Measurements from ENCODE around the gene CHIA. TPM values are rescaled to one million over a fixed set of nuclear protein-coding genes. Genes with fewer than 3 reads are reported as not detected.

The CHIA gene
- not detected in 2 replicates for total RNA-seq (2022)
- Bru-seq, nascent RNA, result not detected
- not detected for BruChase-seq, experiment 1, labeled RNA remaining after a 2-hour chase
- percentile 3 among the genes with signal in this experiment for BruChase-seq, experiment 2, labeled RNA remaining after a 6-hour chase
- long read RNA-seq, result 0 reads

DNA sequence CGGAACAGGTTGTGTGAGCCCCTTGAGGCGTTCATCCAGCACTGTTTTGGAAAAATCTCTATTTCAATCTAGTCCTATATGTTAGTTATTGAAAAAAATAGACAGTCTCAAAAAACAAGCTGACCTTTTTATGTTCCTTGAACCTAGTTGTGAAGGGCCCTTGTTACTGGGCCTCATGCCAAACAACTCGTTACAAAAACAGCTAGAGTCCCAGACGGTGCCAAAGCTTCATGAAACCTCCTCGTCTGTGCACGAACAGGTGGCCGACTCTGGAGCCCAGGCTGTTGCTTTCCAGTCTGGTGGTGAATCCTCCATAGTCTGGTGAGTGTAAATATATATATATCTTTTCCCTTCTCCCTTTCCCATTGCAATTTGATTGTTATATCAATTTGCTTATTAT lies at the start of gene CHIA:
TSS of gene CHIA (plus strand) at position 222 of the 400 bp plus-strand sequence. CDS start 19,617 bp downstream, outside the sequence.
- Mint-ChIP-seq H3K4me3 (ENCODE audit: unreplicated experiment) (no peak within 1 kb of the TSS), H3K27me3 (ENCODE audit: insufficient read depth, unreplicated experiment) (no peaks in the 10 kb centered on the region), H3K4me1 (ENCODE audit: low read depth, unreplicated experiment) (no peaks in the 10 kb centered on the region), H3K9me3 (ENCODE audit: unreplicated experiment) (no peaks in the 10 kb centered on the region), H3K27ac (ENCODE audit: unreplicated experiment) (no peak within 1 kb of the TSS), H3K36me3 (ENCODE audit: insufficient read depth, unreplicated experiment) (no peaks in the 10 kb centered on the region)
- POLR2A ChIA-PET, result no interaction called here
- no peak for DNase-seq
- no peaks in the 10 kb centered on the region for H3K36me3 ChIP-seq (ENCODE audit: control insufficient read depth, insufficient read depth, low read length)
- H3K27me3 ChIP-seq (replicated peaks; ENCODE audit: control insufficient read depth, insufficient read depth, low read length), result no peaks in the 10 kb centered on the region
- peaks cover 15% of the 10 kb centered on the region for H3K4me1 ChIP-seq
- CTCF ChIA-PET, result no interaction called here
- TF ChIP-seq, protein P1, sequence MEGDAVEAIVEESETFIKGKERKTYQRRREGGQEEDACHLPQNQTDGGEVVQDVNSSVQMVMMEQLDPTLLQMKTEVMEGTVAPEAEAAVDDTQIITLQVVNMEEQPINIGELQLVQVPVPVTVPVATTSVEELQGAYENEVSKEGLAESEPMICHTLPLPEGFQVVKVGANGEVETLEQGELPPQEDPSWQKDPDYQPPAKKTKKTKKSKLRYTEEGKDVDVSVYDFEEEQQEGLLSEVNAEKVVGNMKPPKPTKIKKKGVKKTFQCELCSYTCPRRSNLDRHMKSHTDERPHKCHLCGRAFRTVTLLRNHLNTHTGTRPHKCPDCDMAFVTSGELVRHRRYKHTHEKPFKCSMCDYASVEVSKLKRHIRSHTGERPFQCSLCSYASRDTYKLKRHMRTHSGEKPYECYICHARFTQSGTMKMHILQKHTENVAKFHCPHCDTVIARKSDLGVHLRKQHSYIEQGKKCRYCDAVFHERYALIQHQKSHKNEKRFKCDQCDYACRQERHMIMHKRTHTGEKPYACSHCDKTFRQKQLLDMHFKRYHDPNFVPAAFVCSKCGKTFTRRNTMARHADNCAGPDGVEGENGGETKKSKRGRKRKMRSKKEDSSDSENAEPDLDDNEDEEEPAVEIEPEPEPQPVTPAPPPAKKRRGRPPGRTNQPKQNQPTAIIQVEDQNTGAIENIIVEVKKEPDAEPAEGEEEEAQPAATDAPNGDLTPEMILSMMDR (IDR thresholded peaks at IDR 0.05; ENCODE audit: insufficient read depth in 1 of 2, low read depth in 1 of 2, low read length in 1 of 2, severe bottlenecking in 1 of 2, unreplicated experiment in 1 of 2), result no peak
- BruUV-seq (replicated peaks), result no TSS peak
- H3K9me3 ChIP-seq, result no peaks in the 10 kb centered on the region
- intact Hi-C loops (cut with micrococcal nuclease; ENCODE audit: unreplicated experiment), result no loop called here
- H3K4me3 ChIP-seq (ENCODE audit: low read depth, low read length), result no peak within 1 kb of the TSS

DNA sequence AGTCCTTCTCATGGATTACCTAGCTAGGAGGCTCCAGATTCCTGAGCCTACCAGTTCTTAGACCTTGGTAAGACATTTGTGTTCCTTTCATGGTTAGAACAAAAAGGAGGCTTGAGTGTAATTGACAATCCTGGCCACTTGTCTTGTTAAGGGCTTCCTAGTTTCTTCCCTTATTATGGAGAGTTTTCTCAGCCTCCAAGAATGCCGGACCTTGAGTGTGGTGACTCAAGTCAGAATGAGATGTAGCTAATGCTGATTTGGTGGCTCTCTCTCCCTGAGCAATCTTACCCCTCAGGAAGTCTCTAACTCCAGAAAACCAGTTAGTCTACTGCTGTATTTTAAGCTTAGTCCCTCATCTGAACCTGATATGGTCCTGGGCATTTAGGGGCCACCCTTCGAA lies 48.9 kb upstream of the CHIA start:
- H3K9me3 Mint-ChIP-seq (ENCODE audit: unreplicated experiment), result no peaks in the 10 kb centered on the region
- no TSS peak for BruUV-seq (replicated peaks)
- H3K4me3 Mint-ChIP-seq (ENCODE audit: unreplicated experiment), result no peak overlapping the region
- intact Hi-C loops (cut with micrococcal nuclease; ENCODE audit: unreplicated experiment), result no loop called here
- H3K36me3 ChIP-seq (ENCODE audit: control insufficient read depth, insufficient read depth, low read length), result no peaks in the 10 kb centered on the region
- peaks cover 3% of the 10 kb centered on the region for H3K4me1 Mint-ChIP-seq (ENCODE audit: low read depth, unreplicated experiment)
- H3K27me3 ChIP-seq (replicated peaks; ENCODE audit: control insufficient read depth, insufficient read depth, low read length), result no peaks in the 10 kb centered on the region
- POLR2A ChIA-PET, result no interaction called here
- H3K27me3 Mint-ChIP-seq (ENCODE audit: insufficient read depth, unreplicated experiment), result no peaks in the 10 kb centered on the region
- DNase-seq, result no peak
- TF ChIP-seq, protein P1 (IDR thresholded peaks at IDR 0.05; ENCODE audit: insufficient read depth in 1 of 2, low read depth in 1 of 2, low read length in 1 of 2, severe bottlenecking in 1 of 2, unreplicated experiment in 1 of 2), result no peak
- H3K27ac Mint-ChIP-seq (ENCODE audit: unreplicated experiment), result no peak overlapping the region
- peaks cover 17% of the 10 kb centered on the region for H3K4me1 ChIP-seq
- H3K4me3 ChIP-seq (ENCODE audit: low read depth, low read length), result no peak overlapping the region
- H3K36me3 Mint-ChIP-seq (ENCODE audit: insufficient read depth, unreplicated experiment), result no peaks in the 10 kb centered on the region
- CTCF ChIA-PET, result no interaction called here
- no peaks in the 10 kb centered on the region for H3K9me3 ChIP-seq

DNA sequence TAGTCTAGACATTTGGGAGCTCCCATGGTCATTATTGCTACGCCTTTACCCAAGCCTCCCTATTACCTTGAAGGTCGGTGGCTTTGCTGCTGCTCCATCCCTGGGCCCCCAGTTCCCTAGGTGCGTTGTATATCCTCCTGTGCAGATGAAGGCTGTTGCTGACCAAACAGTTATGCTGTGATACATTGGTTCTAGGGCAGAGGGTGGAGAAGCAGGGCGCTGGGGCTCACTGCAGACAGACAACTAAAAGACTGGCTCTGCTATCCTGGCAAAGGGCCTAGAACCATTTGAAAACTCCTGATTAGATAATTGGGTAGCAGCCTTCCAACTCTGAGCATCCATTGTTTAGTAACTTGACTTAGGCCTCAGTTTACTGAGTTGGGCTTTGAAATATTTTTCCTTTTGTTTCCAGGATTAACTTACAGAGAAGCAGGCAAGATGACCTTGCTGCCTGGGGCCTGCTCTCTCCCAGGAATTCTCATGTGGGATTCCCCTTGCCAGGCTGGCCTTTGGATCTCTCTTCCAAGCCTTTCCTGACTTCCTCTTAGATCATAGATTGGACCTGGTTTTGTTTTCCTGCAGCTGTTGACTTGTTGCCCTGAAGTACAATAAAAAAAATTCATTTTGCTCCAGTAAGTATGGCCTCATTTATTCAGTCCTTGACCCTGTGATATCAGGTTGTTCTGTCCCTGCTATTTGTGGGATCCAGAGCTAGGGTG lies 47.7 kb upstream of the CHIA start:
- H3K27me3 ChIP-seq (replicated peaks; ENCODE audit: control insufficient read depth, insufficient read depth, low read length), result no peaks in the 10 kb centered on the region
- H3K4me3 ChIP-seq (ENCODE audit: low read depth, low read length), result no peak overlapping the region
- H3K27ac Mint-ChIP-seq (ENCODE audit: unreplicated experiment), result no peak overlapping the region
- ChIA-PET CTCF (no interaction called here), POLR2A (no interaction called here)
- no peaks in the 10 kb centered on the region for H3K36me3 ChIP-seq (ENCODE audit: control insufficient read depth, insufficient read depth, low read length)
- no peaks in the 10 kb centered on the region for H3K9me3 ChIP-seq
- H3K4me1 ChIP-seq, result peaks cover 5% of the 10 kb centered on the region
- no peaks in the 10 kb centered on the region for H3K4me1 Mint-ChIP-seq (ENCODE audit: low read depth, unreplicated experiment)
- H3K4me3 Mint-ChIP-seq (ENCODE audit: unreplicated experiment), result no peak overlapping the region
- intact Hi-C loops (cut with micrococcal nuclease; ENCODE audit: unreplicated experiment), result no loop called here
- no TSS peak for BruUV-seq (replicated peaks)
- H3K27me3 Mint-ChIP-seq (ENCODE audit: insufficient read depth, unreplicated experiment), result no peaks in the 10 kb centered on the region
- H3K36me3 Mint-ChIP-seq (ENCODE audit: insufficient read depth, unreplicated experiment), result no peaks in the 10 kb centered on the region
- TF ChIP-seq, protein P1 (IDR thresholded peaks at IDR 0.05; ENCODE audit: insufficient read depth in 1 of 2, low read depth in 1 of 2, low read length in 1 of 2, severe bottlenecking in 1 of 2, unreplicated experiment in 1 of 2), result no peak
- H3K9me3 Mint-ChIP-seq (ENCODE audit: unreplicated experiment), result no peaks in the 10 kb centered on the region
- DNase-seq, result no peak
